Nephron progenitor cell (in vitro differentiated cells): Measurements from ENCODE around the gene CSNK2B.
A peak's percentile ranks its signal among the peaks of the same experiment; 100 is the strongest.

Source experiments
- DNase-seq: peaks from one replicate; pipeline ENCODE4 v3.0.0; 2021
- H3K27ac Mint-ChIP-seq: 2 replicates; pipeline ENCODE4 v1.8.0; 2021; ENCODE audit warnings: mild to moderate bottlenecking, moderate library complexity, mixed read lengths
- H3K27me3 Mint-ChIP-seq: 2 replicates; pipeline ENCODE4 v1.8.0; 2021; ENCODE audit warnings: mild to moderate bottlenecking, low read depth, mixed read lengths; ENCODE audit not compliant: poor library complexity
- H3K36me3 Mint-ChIP-seq: 2 replicates; pipeline ENCODE4 v1.8.0; 2021; ENCODE audit warnings: low read depth, mixed read lengths
- H3K4me1 Mint-ChIP-seq: 2 replicates; pipeline ENCODE4 v1.8.0; 2021; ENCODE audit warnings: mixed read lengths
- H3K4me3 Mint-ChIP-seq: 2 replicates; pipeline ENCODE4 v1.8.0; 2021; ENCODE audit warnings: mild to moderate bottlenecking, moderate library complexity, mixed read lengths
- H3K9me3 Mint-ChIP-seq: 2 replicates; pipeline ENCODE4 v1.8.0; 2021; ENCODE audit warnings: mild to moderate bottlenecking, moderate library complexity, mixed read lengths
- TF ChIP-seq, protein P1 (sequence below): fragments of 200-600 bp; sonication (generic); IDR thresholded peaks from 2 replicates; pipeline ENCODE4 v1.5.0; 2021; ENCODE audit warnings: antibody characterized with exemption

CSNK2B gene

DNA sequence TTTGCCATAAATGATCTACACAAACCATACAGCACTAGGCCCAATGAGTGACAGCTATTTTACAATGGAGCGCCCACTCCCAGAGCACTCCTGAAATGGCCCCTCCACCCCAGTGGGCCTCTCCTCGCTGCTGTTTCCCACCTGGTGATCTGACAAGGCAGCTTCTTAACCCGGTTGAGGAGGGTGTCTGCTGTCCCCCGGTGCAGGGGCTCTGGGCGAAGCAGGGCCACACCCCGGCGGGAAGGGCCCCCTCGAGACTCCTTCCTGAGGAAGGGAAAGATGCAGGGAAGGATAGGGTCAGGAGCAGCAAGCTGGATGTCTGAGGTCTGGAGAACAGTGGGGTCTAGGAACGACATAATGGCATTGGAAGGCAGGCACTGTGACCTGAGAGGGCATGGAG, 27.0 kb downstream of the CSNK2B start:
- TF ChIP-seq, protein P1, sequence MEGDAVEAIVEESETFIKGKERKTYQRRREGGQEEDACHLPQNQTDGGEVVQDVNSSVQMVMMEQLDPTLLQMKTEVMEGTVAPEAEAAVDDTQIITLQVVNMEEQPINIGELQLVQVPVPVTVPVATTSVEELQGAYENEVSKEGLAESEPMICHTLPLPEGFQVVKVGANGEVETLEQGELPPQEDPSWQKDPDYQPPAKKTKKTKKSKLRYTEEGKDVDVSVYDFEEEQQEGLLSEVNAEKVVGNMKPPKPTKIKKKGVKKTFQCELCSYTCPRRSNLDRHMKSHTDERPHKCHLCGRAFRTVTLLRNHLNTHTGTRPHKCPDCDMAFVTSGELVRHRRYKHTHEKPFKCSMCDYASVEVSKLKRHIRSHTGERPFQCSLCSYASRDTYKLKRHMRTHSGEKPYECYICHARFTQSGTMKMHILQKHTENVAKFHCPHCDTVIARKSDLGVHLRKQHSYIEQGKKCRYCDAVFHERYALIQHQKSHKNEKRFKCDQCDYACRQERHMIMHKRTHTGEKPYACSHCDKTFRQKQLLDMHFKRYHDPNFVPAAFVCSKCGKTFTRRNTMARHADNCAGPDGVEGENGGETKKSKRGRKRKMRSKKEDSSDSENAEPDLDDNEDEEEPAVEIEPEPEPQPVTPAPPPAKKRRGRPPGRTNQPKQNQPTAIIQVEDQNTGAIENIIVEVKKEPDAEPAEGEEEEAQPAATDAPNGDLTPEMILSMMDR = no peak
- peak overlapping the region; percentile 19 for H3K27ac Mint-ChIP-seq
- peaks cover 21% of the 10 kb centered on the region for H3K4me1 Mint-ChIP-seq
- peaks cover 58% of the 10 kb centered on the region for H3K36me3 Mint-ChIP-seq
- H3K9me3 Mint-ChIP-seq = no peaks in the 10 kb centered on the region
- no peak for DNase-seq
- H3K27me3 Mint-ChIP-seq = no peaks in the 10 kb centered on the region
- H3K4me3 Mint-ChIP-seq = no peak overlapping the region

- Mint-ChIP-seq H3K27ac (no peak overlapping the region), H3K4me3 (no peak overlapping the region), H3K36me3 (peaks cover 60% of the 10 kb centered on the region), H3K9me3 (no peaks in the 10 kb centered on the region), H3K4me1 (peaks cover 25% of the 10 kb centered on the region), H3K27me3 (no peaks in the 10 kb centered on the region)
- TF ChIP-seq, protein P1 = no peak
- no peak for DNase-seq
Measured at GRCh38 chr6:31693535-31693934, 27.7 kb downstream of the CSNK2B start.

DNA sequence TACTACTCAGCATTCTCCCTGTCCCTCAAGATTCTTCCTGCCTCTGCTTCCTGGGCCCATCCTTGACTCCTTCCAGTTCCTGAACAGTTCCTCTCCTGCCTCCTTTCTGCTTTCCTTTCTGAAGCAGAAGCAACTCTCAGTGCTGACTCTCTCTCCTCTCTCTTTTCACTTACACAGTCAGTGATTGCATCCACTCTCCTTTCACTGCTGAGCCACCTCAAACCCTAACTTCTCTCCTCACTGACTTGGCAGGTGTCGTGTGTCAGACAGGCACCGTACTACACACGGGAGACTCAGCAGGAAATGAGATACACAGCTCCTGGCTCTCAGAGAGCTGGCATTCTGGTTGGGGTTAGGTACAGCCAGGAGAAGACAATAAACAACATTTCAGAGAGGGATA, 31.7 kb downstream of the CSNK2B start:
- H3K4me3 Mint-ChIP-seq = no peak overlapping the region
- peaks cover 50% of the 10 kb centered on the region for H3K36me3 Mint-ChIP-seq
- TF ChIP-seq, protein P1 = no peak
- H3K9me3 Mint-ChIP-seq = no peaks in the 10 kb centered on the region
- H3K4me1 Mint-ChIP-seq = peaks cover 31% of the 10 kb centered on the region
- peaks cover 2% of the 10 kb centered on the region for H3K27me3 Mint-ChIP-seq
- DNase-seq = no peak
- H3K27ac Mint-ChIP-seq = peak overlapping the region; percentile 57

DNA sequence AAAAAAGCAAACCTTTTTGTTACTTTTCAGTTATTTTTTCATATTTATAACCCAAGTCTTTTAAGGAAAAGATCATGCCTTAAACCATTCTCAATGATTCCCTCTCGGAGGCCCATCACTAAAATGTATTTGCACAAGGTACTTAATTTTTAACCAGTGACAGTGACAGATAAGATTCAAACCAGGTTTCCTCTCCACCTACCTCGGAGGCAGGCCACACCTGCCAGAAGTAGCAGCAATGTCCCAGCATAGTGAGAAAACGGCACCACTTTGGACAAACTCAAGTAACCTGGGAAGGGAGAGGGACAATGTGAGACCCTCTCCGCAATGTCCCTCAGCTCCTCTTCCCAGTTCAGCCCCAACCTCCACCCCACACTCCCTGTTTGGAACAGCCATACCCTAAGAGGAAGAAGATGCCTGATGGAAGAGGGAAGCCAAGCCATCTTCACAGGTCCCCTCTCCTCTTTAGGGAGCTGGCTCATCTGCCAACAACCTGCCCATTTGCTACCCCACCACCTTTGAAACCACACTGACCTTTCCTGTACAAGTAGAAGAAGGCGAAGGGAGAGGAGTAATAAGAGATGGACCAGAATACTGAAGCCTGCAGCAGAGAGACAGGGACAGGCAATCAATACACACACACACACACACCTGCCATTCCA, 35.0 kb downstream of the CSNK2B start:
- Mint-ChIP-seq H3K9me3 (no peaks in the 10 kb centered on the region), H3K36me3 (peaks cover 31% of the 10 kb centered on the region), H3K4me1 (peaks cover 37% of the 10 kb centered on the region), H3K4me3 (peak overlapping the region; percentile 66), H3K27ac (peak overlapping the region; percentile 14), H3K27me3 (peaks cover 2% of the 10 kb centered on the region)
- TF ChIP-seq, protein P1 = no peak
- DNase-seq = no peak

DNA sequence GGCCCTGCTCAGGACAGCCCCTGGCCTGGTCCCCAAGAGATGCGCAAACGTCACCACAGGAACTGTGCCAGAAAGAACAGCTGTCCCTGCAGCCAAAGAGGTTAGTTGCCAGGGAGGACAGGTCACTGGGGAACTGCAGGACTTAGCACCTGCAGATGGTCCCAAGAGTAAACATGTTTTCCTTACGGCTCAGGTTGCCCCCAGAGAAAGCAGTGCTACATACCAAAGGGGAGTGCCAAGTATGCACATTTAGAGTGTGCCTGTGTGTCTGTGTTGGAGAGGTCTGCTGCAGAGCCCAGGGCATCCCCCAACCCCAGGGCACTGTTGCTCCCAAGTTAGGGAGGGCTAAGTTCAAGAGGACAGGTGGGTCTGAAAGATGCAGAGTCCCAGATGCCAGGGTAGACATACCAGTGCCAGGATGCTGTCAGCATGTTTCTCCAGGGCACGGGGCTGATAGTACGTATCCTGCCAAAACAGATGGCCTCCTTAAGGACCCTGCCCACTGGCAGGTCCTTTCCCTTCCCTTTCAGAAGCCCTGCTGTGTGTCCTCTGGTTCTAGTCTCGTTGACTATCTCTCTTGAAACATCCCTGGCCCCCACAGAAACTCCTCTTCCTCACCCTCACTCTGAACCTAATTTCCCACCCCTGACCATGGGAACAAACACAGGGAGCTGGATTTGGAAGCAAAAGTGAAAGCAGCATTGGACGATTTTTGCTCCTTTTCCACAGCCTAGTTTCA, 36.0 kb downstream of the CSNK2B start:
- Mint-ChIP-seq H3K36me3 (peaks cover 24% of the 10 kb centered on the region), H3K27ac (peak overlapping the region; percentile 96), H3K9me3 (no peaks in the 10 kb centered on the region), H3K4me3 (peak overlapping the region; percentile 96), H3K4me1 (peaks cover 39% of the 10 kb centered on the region), H3K27me3 (peaks cover 7% of the 10 kb centered on the region)
- TF ChIP-seq, protein P1 = no peak
- no peak for DNase-seq
